B cell (primary cell): ENCODE measurements around the gene FBXO30. TPM values are rescaled to one million over a fixed set of nuclear protein-coding genes. Genes with fewer than 3 reads are reported as not detected.

ENCODE experiments used
- ATAC-seq: fragments of 200-7000 bp; cut with Tn5 transposase; one replicate; pipeline ENCODE4 v1.10.0; 2021; ENCODE audit warnings: low read depth, mild to moderate bottlenecking, moderate number of reproducible peaks, moderate library complexity
- CTCF ChIA-PET: fragments of 350-600 bp; sonication (Branson Sonifier 250); formaldehyde crosslinking; loops from one replicate; lab custom pipeline; 2021; ENCODE audit warnings: antibody characterized with exemption, inconsistent platforms; lab: Charles Lee
- POLR2A ChIA-PET: fragments of 350-600 bp; sonication (Branson Sonifier 250); formaldehyde crosslinking; loops from one replicate; lab custom pipeline; 2021; ENCODE audit warnings: antibody characterized with exemption; lab: Charles Lee
- DNase-seq: peaks from one replicate; pipeline ENCODE4 v3.0.0; 2013
- H2AFZ ChIP-seq: 2 replicates; pipeline ENCODE4 v1.6.1; 2012; ENCODE audit warnings: mild to moderate bottlenecking, low read depth, low read length; ENCODE audit not compliant: insufficient read depth, poor library complexity, severe bottlenecking
- H3K27ac ChIP-seq, 2 donors: 1 replicate in 1 of 2; 2 replicates in 1 of 2; pipeline ENCODE4 v1.5.1; 2012 to 2013; ENCODE audit warnings: low read length in 2 of 2, mild to moderate bottlenecking in 2 of 2, moderate library complexity in 1 of 2
- H3K27me3 ChIP-seq, 4 experiments: fragments of 200-600 bp in 1 of 4; sonication (generic) in 1 of 4; replicated peaks in 1 of 4; 1 replicate in 2 of 4; 2 replicates in 2 of 4; pipeline versions ENCODE4 v1.6.1 to v1.7.0; 2013 to 2016; ENCODE audit warnings: low read length in 3 of 4, mild to moderate bottlenecking in 2 of 4, mixed read lengths in 1 of 4, moderate library complexity in 1 of 4; ENCODE audit not compliant: insufficient read depth in 4 of 4, control insufficient read depth in 3 of 4; ENCODE audit errors: control extremely low read depth in 1 of 4
- H3K36me3 ChIP-seq, 2 experiments: replicated peaks in 1 of 2; 1 replicate in 1 of 2; 2 replicates in 1 of 2; pipeline versions ENCODE4 v1.6.1 to v1.7.1; 2013; ENCODE audit warnings: low read length in 1 of 2; ENCODE audit not compliant: insufficient read depth in 2 of 2, control insufficient read depth in 1 of 2; ENCODE audit errors: control extremely low read depth in 1 of 2, extremely low read depth in 1 of 2
- H3K4me1 ChIP-seq, 2 donors: fragments of 200-600 bp in 1 of 2; sonication (generic) in 1 of 2; 1 replicate in 1 of 2; 2 replicates in 1 of 2; pipeline versions ENCODE4 v1.5.1 to v1.6.1; 2013 to 2017; ENCODE audit warnings: low read length in 2 of 2; ENCODE audit not compliant: control insufficient read depth in 2 of 2, insufficient read depth in 2 of 2
- H3K4me2 ChIP-seq: replicated peaks from 2 replicates; pipeline ENCODE3; 2012; ENCODE audit warnings: mild to moderate bottlenecking, low read depth, low read length; ENCODE audit not compliant: poor library complexity, severe bottlenecking
- H3K4me3 ChIP-seq, 5 experiments: fragments of 200-600 bp in 1 of 5; sonication (generic) in 1 of 5; 1 replicate in 3 of 5; 2 replicates in 2 of 5; pipeline versions ENCODE4 v1.5.1 to v1.7.0; 2011 to 2016; ENCODE audit warnings: low read length in 4 of 5, mild to moderate bottlenecking in 4 of 5, low read depth in 2 of 5, control low read depth in 1 of 5, moderate library complexity in 1 of 5; ENCODE audit not compliant: insufficient read depth in 1 of 5; ENCODE audit errors: control extremely low read depth in 1 of 5, extremely low read depth in 1 of 5
- H3K79me2 ChIP-seq: fragments of 200-600 bp; sonication (generic); one replicate; pipeline ENCODE4 v1.6.0; 2016; ENCODE audit warnings: low read length; ENCODE audit not compliant: control insufficient read depth, insufficient read depth
- H3K9ac ChIP-seq: fragments of 200-600 bp; sonication (generic); 2 replicates; pipeline ENCODE4 v1.6.1; 2017; ENCODE audit warnings: mild to moderate bottlenecking, low read length, moderate library complexity
- H3K9me3 ChIP-seq, 3 donors: one replicate each; pipeline versions ENCODE4 v1.6.1 to v1.7.1; 2013; ENCODE audit warnings: low read length in 2 of 3; ENCODE audit not compliant: control insufficient read depth in 2 of 3, insufficient read depth in 1 of 3; ENCODE audit errors: control extremely low read depth in 1 of 3
- H4K20me1 ChIP-seq: 2 replicates; pipeline ENCODE4 v1.6.0; 2012; ENCODE audit warnings: mild to moderate bottlenecking, low read length; ENCODE audit not compliant: insufficient read depth, control insufficient read depth, poor library complexity, severe bottlenecking
- H3K27ac Mint-ChIP-seq: one replicate; pipeline ENCODE4 v1.8.0; 2021; ENCODE audit warnings: mixed read lengths
- H3K27me3 Mint-ChIP-seq: one replicate; pipeline ENCODE4 v1.8.0; 2021; ENCODE audit warnings: mixed read lengths
- H3K4me1 Mint-ChIP-seq: one replicate; pipeline ENCODE4 v1.8.0; 2021; ENCODE audit warnings: mixed read lengths
- H3K4me3 Mint-ChIP-seq: one replicate; pipeline ENCODE4 v1.8.0; 2021; ENCODE audit warnings: mixed read lengths
- H3K9me3 Mint-ChIP-seq: one replicate; pipeline ENCODE4 v1.8.0; 2022; ENCODE audit warnings: mixed read lengths; ENCODE audit not compliant: insufficient read depth
- EZH2 ChIP-seq: IDR thresholded peaks from 2 replicates; pipeline ENCODE4 v1.6.1; 2012; ENCODE audit warnings: borderline replicate concordance, low read depth, mild to moderate bottlenecking, moderate library complexity, low read length; ENCODE audit not compliant: insufficient read depth, poor library complexity, severe bottlenecking
- WGBS: methylation state at CpG from one replicate; pipeline ENCODE4 v1.1.5; 2013; ENCODE audit warnings: missing lambda C conversion rate; ENCODE audit not compliant: insufficient coverage; 5-methylcytosine and 5-hydroxymethylcytosine counted together
- intact Hi-C: fragments of 100-400 bp; cut with micrococcal nuclease; formaldehyde crosslinking; loops from one replicate; pipeline ENCODE4 v1.10.0; 2022
- polyA plus RNA-seq: library from polyadenylated mRNA; depleted of rRNA; stranded (reverse); fragments of >200 nt; gene quantifications from 2 replicates; pipeline ENCODE4 v1.2.3, GENCODE V29; 2012
- total RNA-seq, 2 donors: library from RNA; stranded (reverse); fragments of 120-200 nt in 1 of 2; gene quantifications; 1 replicate in 1 of 2; 2 replicates in 1 of 2; pipeline versions ENCODE4 v1.2.3 to v1.2.4, GENCODE V29; 2013 to 2022
- TF ChIP-seq, protein P1 (sequence below): fragments of 200-600 bp; IDR thresholded peaks from one replicate; pipeline ENCODE4 v1.8.0; 2022; ENCODE audit warnings: antibody characterized with exemption, mild to moderate bottlenecking

Gene FBXO30
- total and polyA plus RNA-seq, 2 donors (not counting 1 experiment from before 2014, with no cell fraction given): 0.85 to 9.7 TPM

DNA sequence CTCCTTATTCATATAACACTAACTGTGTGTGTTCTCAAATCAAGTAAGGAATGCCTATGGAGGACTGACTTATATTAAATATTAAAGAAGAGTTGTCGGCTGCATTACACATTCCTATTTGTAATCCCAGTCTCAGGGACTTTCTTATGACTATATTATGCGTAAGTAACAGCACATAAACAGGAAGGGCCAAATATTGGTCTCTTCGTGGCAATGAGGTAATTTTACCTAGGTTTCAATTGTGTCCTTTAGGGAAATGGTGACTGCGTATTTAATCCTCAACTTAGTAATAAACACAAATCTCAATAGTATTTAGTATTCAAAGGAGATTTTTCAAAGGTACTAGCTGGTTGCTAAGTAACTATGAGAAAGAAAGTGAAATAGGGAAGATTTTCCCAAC lies 56.5 kb downstream of the FBXO30 start:
- ChIA-PET CTCF (no interaction called here), POLR2A (no interaction called here)
- no peak for ATAC-seq
- Histone ChIP-seq H3K27ac (no peak overlapping the region), H2AFZ (no peak overlapping the region), H3K4me1 (no peaks in the 10 kb centered on the region), H3K9me3 (no peaks in the 10 kb centered on the region), H3K36me3 (no peaks in the 10 kb centered on the region), H3K4me2 (no peak overlapping the region), H3K27me3 (no peaks in the 10 kb centered on the region), H4K20me1 (no peaks in the 10 kb centered on the region), H3K79me2 (no peaks in the 10 kb centered on the region), H3K9ac (no peak overlapping the region), H3K4me3 (no peak overlapping the region)
- Mint-ChIP-seq H3K9me3 (no peaks in the 10 kb centered on the region), H3K27me3 (no peaks in the 10 kb centered on the region), H3K4me3 (no peak overlapping the region), H3K4me1 (no peaks in the 10 kb centered on the region), H3K27ac (no peak overlapping the region)
- no CpG with 5 or more reads among the region's 4 CpGs for WGBS
- intact Hi-C loops: no loop called here
- DNase-seq: no peak
- TF ChIP-seq, protein P1, sequence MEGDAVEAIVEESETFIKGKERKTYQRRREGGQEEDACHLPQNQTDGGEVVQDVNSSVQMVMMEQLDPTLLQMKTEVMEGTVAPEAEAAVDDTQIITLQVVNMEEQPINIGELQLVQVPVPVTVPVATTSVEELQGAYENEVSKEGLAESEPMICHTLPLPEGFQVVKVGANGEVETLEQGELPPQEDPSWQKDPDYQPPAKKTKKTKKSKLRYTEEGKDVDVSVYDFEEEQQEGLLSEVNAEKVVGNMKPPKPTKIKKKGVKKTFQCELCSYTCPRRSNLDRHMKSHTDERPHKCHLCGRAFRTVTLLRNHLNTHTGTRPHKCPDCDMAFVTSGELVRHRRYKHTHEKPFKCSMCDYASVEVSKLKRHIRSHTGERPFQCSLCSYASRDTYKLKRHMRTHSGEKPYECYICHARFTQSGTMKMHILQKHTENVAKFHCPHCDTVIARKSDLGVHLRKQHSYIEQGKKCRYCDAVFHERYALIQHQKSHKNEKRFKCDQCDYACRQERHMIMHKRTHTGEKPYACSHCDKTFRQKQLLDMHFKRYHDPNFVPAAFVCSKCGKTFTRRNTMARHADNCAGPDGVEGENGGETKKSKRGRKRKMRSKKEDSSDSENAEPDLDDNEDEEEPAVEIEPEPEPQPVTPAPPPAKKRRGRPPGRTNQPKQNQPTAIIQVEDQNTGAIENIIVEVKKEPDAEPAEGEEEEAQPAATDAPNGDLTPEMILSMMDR: no peak
- TF ChIP-seq EZH2: no peak

DNA sequence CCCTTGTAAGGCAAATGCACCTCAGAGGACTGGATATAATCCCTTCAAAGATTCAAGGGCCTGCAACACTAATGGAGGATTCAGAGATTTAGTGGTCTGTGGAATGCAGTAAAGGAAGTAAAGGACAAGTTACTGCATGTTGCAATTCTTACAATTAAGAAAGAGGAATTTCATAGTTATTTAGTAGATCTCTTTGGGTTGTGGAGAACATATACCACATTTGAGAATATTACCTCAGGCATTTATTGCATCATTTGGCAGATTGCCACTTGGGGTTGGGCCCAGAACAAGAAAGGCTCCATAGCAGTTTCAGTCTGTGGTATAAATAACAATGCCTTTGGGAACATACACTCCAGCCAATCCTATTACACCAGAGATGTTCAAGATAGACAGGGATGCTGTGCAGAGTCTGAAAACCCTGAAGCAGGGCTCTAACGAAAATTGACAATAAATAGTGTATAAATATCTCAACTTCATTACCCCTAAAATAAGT lies 58.4 kb downstream of the FBXO30 start:
- H2AFZ ChIP-seq: no peak overlapping the region
- no peaks in the 10 kb centered on the region for H3K9me3 Mint-ChIP-seq
- no peaks in the 10 kb centered on the region for H3K4me1 Mint-ChIP-seq
- H3K4me1 ChIP-seq: no peaks in the 10 kb centered on the region
- WGBS: no CpG with 5 or more reads among the region's 1 CpG
- no peak overlapping the region for H3K27ac ChIP-seq
- ChIA-PET POLR2A (no interaction called here), CTCF (no interaction called here)
- H3K9me3 ChIP-seq: no peaks in the 10 kb centered on the region
- H3K4me3 Mint-ChIP-seq: no peak overlapping the region
- H3K27me3 Mint-ChIP-seq: no peaks in the 10 kb centered on the region
- intact Hi-C loops: no loop called here
- H3K27me3 ChIP-seq: no peaks in the 10 kb centered on the region
- H3K4me2 ChIP-seq: no peak overlapping the region
- no peak overlapping the region for H3K4me3 ChIP-seq
- no peaks in the 10 kb centered on the region for H3K79me2 ChIP-seq
- TF ChIP-seq, protein P1: no peak
- no peaks in the 10 kb centered on the region for H4K20me1 ChIP-seq
- ATAC-seq (no peak), DNase-seq (no peak)
- no peak overlapping the region for H3K27ac Mint-ChIP-seq
- no peaks in the 10 kb centered on the region for H3K36me3 ChIP-seq
- H3K9ac ChIP-seq: no peak overlapping the region
